Central memory CD8-positive, alpha-beta T cell (primary cell): ENCODE data around the gene CFAP45.
A peak's percentile ranks its signal among the peaks of the same experiment; 100 is the strongest.

Source experiments
- ATAC-seq: fragments of 150-1000 bp; cut with Tn5 transposase; replicated peaks from 2 replicates; pipeline ENCODE4 v1.10.0; 2022; ENCODE audit warnings: mild to moderate bottlenecking, moderate FRiP score, moderate number of reproducible peaks; ENCODE audit not compliant: poor library complexity, severe bottlenecking; ENCODE audit errors: extremely low read depth
- DNase-seq, 2 donors: peaks; one replicate each; pipeline ENCODE4 v3.0.0; 2021; ENCODE audit warnings: low spot score in 2 of 2
- H3K27ac Mint-ChIP-seq: one replicate; pipeline ENCODE4 v1.8.0; 2022; ENCODE audit warnings: low read depth, mild to moderate bottlenecking, moderate library complexity, mixed read lengths
- H3K27me3 Mint-ChIP-seq: one replicate; pipeline ENCODE4 v1.8.0; 2022; ENCODE audit warnings: mixed read lengths
- H3K36me3 Mint-ChIP-seq: one replicate; pipeline ENCODE4 v1.8.0; 2022; ENCODE audit warnings: mild to moderate bottlenecking, moderate library complexity, mixed read lengths; ENCODE audit not compliant: insufficient read depth
- H3K4me1 Mint-ChIP-seq: one replicate; pipeline ENCODE4 v1.8.0; 2022; ENCODE audit warnings: mixed read lengths
- H3K4me3 Mint-ChIP-seq: one replicate; pipeline ENCODE4 v1.8.0; 2022; ENCODE audit warnings: mild to moderate bottlenecking, moderate library complexity, mixed read lengths
- H3K9me3 Mint-ChIP-seq: one replicate; pipeline ENCODE4 v1.8.0; 2022; ENCODE audit warnings: mixed read lengths

CFAP45 gene

DNA sequence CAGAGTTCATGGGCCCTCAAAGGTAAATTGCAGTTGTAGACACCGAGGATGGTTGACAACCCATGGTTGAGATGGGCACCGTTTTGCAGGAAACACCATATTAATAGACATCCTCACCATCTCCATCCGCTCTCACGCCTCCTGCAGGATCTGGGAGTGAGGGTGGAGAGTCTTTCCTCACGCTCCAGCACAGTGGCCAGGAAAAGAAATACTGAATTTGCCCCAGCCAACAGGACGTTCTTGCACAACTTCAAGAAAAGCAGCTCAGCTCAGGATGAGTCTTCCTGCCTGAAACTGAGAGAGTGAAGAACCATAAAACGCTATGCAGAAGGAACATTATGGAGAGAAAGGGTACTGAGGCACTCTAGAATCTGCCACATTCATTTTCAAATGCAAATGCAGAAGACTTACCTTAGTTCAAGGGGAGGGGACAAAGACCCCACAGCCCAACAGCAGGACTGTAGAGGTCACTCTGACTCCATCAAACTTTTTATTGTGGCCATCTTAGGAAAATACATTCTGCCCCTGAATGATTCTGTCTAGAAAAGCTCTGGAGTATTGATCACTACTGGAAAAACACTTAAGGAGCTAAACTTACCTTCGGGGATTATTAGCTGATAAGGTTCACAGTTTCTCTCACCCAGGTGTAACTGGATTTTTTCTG is 64.0 kb downstream of the CFAP45 start:
- Mint-ChIP-seq H3K4me3 (no peak overlapping the region), H3K36me3 (peaks cover 5% of the 10 kb centered on the region), H3K9me3 (no peaks in the 10 kb centered on the region), H3K27ac (no peak overlapping the region), H3K4me1 (peaks cover 21% of the 10 kb centered on the region), H3K27me3 (no peaks in the 10 kb centered on the region)
- DNase-seq (no peak), ATAC-seq (no peak)

DNA sequence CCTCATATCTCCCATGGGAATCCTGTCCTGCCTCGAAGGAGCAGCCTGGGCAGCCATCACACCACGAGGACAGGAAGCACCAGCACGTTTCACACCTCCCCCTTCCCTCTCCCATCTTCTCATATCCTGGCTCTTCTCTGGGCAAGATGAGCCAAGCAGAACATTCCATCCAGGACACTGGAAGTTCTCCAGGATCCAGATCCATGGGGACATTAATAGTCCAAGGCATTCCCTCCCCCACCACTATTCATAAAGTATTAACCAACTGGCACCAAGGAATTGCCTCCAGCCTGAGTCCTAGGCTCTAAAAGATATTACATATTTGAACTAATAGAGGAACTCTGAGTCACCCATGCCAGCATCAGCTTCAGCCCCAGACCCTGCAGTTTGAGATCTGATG is 64.6 kb downstream of the CFAP45 start:
- Mint-ChIP-seq H3K27me3 (no peaks in the 10 kb centered on the region), H3K4me3 (no peak overlapping the region), H3K9me3 (no peaks in the 10 kb centered on the region), H3K27ac (no peak overlapping the region), H3K4me1 (peaks cover 25% of the 10 kb centered on the region), H3K36me3 (peaks cover 5% of the 10 kb centered on the region)
- DNase-seq, result no peak
- no peak for ATAC-seq

DNA sequence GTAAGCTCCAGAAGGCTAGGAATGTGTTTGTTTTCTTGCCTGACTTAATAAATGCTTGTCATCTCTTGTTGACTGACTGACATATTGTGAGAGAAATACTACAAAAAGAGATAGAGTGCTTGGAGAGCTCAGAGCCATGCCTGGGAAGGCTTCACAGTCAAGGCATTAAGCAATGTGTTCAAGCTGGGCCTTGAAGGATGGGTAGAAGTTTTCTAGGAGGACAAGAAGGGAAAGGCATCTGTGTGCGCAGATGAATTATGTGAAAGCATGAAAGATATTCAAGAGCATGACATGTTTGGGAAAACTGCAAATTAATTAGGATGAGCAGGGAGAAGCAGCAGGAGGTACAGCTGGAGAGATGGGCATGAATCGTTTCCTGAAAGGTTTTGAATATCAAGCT is 67.7 kb downstream of the CFAP45 start:
- Mint-ChIP-seq H3K9me3 (peaks cover 7% of the 10 kb centered on the region), H3K27me3 (no peaks in the 10 kb centered on the region), H3K4me3 (no peak overlapping the region), H3K27ac (no peak overlapping the region), H3K4me1 (peaks cover 55% of the 10 kb centered on the region), H3K36me3 (peaks cover 9% of the 10 kb centered on the region)
- DNase-seq (no peak), ATAC-seq (no peak)

DNA sequence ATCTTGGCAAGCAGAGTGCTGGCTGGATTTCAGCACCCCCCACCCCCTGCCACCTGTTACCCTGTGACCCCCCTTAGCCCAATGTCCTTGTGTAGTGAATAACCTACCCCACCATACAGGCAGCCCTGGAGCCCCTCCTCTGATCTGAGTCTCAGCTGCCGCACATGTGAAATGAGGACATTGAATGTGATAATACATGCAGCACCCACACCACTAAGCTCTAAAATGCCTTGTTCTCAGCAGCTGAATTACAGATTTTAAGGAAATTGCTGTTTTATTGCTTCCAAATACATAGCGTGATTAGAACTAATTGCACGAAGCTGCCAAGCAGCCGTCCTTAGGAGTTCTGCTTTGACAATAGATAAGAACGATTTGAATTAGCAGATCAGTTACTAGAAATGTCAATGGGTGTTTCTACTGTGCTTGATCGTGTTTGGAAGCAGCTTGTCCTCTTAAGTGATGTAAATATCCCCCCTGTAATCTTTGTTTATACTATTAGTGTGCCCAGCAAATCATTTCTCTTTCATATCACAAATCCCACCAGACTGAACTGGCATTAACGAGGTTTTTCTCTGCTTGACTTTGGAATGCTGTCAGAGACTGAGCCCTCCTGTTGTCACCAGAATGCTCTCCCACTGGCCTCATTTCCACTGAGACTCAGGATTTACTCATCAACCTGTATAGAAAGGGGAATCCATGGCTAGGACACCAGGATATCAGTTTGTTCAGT is 68.4 kb downstream of the CFAP45 start:
- H3K27me3 Mint-ChIP-seq, result no peaks in the 10 kb centered on the region

DNA sequence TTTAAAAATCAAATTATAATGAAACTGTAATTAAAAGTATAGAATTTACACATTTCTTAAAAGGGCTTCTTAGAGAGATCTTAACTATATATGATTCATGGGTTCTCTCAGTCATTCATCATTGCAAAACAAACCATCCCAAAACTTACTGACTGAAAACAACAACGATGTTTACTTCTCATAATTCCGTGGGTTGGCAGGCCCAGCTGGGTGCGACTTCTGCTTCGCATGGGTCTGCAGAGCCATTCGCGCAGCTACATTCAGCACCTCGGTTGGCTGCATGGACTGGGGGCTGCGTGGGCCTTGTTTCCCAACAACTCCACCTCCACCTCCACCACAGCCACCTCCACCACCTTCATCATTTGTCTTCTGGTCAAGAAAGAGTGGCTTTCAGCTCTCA is 69.2 kb downstream of the CFAP45 start:
- Mint-ChIP-seq H3K9me3 (peaks cover 7% of the 10 kb centered on the region), H3K4me3 (no peak overlapping the region), H3K4me1 (peaks cover 71% of the 10 kb centered on the region), H3K27ac (no peak overlapping the region), H3K27me3 (no peaks in the 10 kb centered on the region), H3K36me3 (peaks cover 18% of the 10 kb centered on the region)
- ATAC-seq (no peak), DNase-seq (no peak)

More for the DNA sequence above, 68.4 kb downstream of the CFAP45 start:
- Mint-ChIP-seq H3K9me3 (peaks cover 7% of the 10 kb centered on the region), H3K27ac (no peak overlapping the region), H3K4me1 (peaks cover 63% of the 10 kb centered on the region), H3K36me3 (peaks cover 11% of the 10 kb centered on the region), H3K4me3 (no peak overlapping the region)
- DNase-seq (no peak), ATAC-seq (no peak)

DNA sequence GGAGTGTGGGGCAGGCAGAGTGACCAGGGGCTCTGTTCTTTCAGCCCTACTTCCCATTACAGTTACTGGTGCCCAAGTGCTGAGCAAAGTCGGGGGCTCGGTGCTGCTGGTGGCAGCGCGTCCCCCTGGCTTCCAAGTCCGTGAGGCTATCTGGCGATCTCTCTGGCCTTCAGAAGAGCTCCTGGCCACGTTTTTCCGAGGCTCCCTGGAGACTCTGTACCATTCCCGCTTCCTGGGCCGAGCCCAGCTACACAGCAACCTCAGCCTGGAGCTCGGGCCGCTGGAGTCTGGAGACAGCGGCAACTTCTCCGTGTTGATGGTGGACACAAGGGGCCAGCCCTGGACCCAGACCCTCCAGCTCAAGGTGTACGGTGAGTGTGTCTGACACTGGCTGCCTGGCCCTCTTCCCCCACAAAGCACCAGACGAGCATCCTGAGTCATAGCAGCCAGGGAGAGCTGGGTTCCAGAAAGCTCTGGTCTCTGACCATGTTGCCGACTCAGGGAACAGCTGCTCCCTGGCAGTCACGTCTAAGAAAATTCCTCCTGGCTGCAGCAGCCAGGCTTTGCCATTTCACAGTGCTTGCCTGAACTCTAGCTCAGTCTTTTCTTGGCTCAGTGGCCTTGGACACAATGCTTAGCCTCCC is 70.0 kb downstream of the CFAP45 start:
- H3K4me1 Mint-ChIP-seq, result peaks cover 74% of the 10 kb centered on the region
- H3K36me3 Mint-ChIP-seq, result peaks cover 16% of the 10 kb centered on the region
- no peaks in the 10 kb centered on the region for H3K27me3 Mint-ChIP-seq
- H3K9me3 Mint-ChIP-seq, result peaks cover 7% of the 10 kb centered on the region
- H3K4me3 Mint-ChIP-seq, result peak overlapping the region; percentile 18
- no peak overlapping the region for H3K27ac Mint-ChIP-seq
- ATAC-seq (no peak), DNase-seq (no peak)

DNA sequence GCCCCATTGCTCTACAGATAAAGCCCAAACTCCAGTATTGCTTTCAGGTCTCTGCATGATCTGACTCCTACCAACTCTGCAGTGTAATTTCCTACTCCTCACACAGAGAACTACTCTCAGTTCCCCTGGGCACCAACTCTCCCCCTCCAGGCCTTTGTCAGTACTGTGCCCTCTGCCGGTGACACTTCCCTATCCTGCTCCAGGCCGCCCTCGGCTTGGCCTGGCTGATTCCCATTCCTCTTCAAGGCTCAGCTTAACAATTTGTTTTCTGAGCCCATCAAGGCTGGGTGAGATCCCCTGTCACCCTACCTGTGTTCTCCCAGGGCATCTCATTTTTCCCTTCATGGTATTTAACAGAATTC is 70.7 kb downstream of the CFAP45 start:
- Mint-ChIP-seq H3K9me3 (peaks cover 7% of the 10 kb centered on the region), H3K36me3 (peaks cover 19% of the 10 kb centered on the region), H3K4me3 (peak overlapping the region; percentile 75), H3K27ac (no peak overlapping the region), H3K4me1 (peaks cover 80% of the 10 kb centered on the region), H3K27me3 (no peaks in the 10 kb centered on the region)
- ATAC-seq, result no peak
- DNase-seq, result no peak

DNA sequence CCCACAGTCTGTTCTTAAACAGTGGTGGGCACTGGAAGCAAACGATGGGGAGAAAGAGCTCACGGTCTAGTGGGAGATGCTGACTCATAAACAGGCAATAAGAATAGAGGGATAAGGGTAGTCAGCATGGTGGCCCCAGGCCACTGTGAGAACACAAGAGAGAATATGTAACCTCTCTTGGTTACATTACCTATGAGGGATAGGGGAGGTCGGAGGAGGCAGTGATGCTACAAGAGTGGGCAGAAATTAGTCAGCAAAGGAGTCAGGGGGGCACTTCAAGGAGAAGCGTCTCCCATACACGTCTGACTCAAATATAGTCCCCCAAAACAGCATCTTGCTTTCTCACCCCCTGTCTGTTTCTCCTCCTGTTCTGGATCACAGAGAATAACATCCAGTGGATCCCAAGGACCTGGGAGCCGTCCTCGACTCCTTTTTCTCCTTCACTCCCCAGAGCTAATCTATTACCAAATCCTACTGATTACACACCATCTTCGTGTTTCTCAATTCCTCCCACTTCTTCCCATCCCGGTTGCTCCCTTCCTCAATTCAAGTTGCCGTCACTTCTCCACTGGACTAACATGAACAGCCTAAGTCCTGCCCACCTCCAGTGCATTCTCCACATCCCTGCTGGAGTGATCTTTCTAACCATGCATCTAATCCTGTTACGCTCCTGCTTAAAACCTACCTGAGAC is 71.2 kb downstream of the CFAP45 start:
- Mint-ChIP-seq H3K36me3 (peaks cover 19% of the 10 kb centered on the region), H3K4me3 (peak overlapping the region; percentile 75), H3K27me3 (no peaks in the 10 kb centered on the region), H3K27ac (no peak overlapping the region), H3K4me1 (peaks cover 85% of the 10 kb centered on the region), H3K9me3 (peaks cover 7% of the 10 kb centered on the region)
- ATAC-seq (no peak), DNase-seq (no peak)

DNA sequence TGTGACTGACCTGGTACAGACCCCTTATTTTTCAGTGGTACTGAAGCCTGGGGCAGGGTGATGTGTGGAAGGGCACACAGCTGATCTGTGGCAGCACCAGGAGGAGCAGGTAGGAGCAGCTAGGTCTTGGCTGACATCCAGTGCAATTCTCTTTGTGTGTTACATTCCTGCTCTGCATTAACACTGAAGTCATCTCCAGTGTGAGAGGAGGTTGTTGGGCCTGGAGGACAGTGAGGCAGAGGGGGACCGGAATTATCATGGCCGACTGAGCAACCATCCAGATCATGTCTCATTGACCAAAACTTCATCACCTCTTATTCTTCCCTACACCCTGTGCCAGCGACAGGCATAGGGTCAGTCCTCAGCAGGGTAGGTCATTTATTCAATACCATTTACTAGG is 71.8 kb downstream of the CFAP45 start:
- Mint-ChIP-seq H3K27ac (no peak overlapping the region), H3K4me3 (peak overlapping the region; percentile 75)

DNA sequence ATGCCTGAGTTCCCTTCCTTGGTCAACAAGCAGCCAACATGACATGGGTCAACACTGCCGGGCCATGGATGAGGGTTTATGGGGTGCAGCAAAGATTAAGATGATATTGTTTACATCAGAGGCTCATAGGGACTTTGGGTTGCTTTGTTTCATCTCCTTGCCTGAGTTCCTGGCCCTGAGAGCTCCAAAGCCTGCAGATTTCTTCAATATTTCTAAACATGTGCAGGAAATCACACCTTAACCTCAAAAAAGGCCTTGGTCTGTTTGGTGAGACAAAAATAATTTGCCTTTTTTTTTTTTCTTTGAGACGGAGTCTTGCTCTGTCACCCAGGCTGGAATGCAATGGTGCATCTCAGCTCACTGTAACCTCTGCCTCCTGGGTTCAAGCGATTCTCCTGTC is 72.4 kb downstream of the CFAP45 start:
- Mint-ChIP-seq H3K9me3 (peaks cover 7% of the 10 kb centered on the region), H3K4me1 (peaks cover 96% of the 10 kb centered on the region), H3K4me3 (peak overlapping the region; percentile 75), H3K27ac (peak overlapping the region; percentile 75), H3K27me3 (no peaks in the 10 kb centered on the region), H3K36me3 (peaks cover 19% of the 10 kb centered on the region)
- DNase-seq (peak in 1 of 2 donors; percentile 31), ATAC-seq (peak; percentile 51)

More for the DNA sequence above, 71.8 kb downstream of the CFAP45 start:
- no peak for ATAC-seq
- Mint-ChIP-seq H3K9me3 (peaks cover 7% of the 10 kb centered on the region), H3K27me3 (no peaks in the 10 kb centered on the region), H3K4me1 (peaks cover 90% of the 10 kb centered on the region), H3K36me3 (peaks cover 19% of the 10 kb centered on the region)
- no peak for DNase-seq

DNA sequence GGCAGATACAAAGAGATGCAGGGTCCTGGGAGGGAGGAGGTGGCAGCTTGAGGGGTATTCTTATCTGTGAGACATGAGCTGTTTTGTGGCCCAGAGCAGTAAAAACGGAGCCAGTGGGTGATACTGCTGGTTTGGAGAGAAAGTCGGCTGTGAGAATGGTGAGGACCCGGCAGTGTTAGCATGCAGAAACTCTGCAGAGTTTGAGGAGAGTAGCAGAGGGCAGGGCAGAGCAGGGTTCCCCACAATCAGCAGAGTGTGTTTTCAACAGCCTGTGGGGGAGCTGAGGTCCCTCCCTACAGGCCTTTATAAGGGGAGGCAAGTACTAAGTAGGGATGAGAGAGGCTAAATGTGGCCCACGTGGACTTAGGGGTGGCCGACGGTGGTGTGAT is 72.9 kb downstream of the CFAP45 start:
- peak overlapping the region; percentile 75 for H3K4me3 Mint-ChIP-seq

DNA sequence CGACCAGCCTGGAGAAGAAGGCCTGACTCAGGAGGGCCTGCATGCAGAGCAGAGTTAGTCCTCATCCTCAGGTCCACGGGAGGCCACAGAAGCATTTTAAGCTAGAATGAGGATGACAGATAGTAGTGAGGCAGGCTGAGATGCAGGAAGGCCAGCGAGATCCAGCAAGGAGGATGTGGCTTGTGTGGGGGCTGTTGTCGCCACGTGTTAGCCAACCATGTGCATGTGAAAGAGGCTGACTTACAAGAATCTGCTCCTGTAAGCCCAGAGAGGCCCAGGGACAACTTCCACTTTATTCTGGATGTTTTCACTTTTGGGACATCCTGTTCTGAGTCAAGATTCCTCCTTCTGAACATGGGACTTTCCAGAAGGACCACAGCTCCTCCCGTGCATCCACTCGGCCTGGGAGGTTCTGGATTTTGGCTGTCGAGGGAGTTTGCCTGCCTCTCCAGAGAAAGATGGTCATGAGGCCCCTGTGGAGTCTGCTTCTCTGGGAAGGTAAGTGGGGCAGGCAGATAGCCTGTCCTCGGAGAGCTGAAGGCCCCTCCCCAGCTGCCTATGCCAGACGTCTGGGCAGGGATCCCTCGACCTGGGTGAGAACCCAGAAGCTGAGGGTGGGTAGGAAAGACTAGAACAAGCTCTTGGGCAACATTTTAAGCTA is 73.4 kb downstream of the CFAP45 start, which contains the start of gene SLAMF8:
Gene SLAMF8 (plus strand): TSS at position 433 of the 661 bp plus-strand sequence. CDS start 26 bp downstream, at position 459.
- Mint-ChIP-seq H3K4me1 (peaks cover 96% of the 10 kb centered on the region), H3K4me3 (peak within 1 kb of the TSS; percentile 75), H3K36me3 (peaks cover 19% of the 10 kb centered on the region), H3K27me3 (no peaks in the 10 kb centered on the region), H3K27ac (peak within 1 kb of the TSS; percentile 75), H3K9me3 (peaks cover 7% of the 10 kb centered on the region)
- peak; percentile 42 to 73 for DNase-seq
- ATAC-seq, result peak; percentile 89

More for the DNA sequence above, 72.9 kb downstream of the CFAP45 start:
- Mint-ChIP-seq H3K36me3 (peaks cover 19% of the 10 kb centered on the region), H3K27ac (peak overlapping the region; percentile 75), H3K27me3 (no peaks in the 10 kb centered on the region), H3K9me3 (peaks cover 7% of the 10 kb centered on the region), H3K4me1 (peaks cover 96% of the 10 kb centered on the region)
- peak; percentile 64 for ATAC-seq
- DNase-seq, result peak in 1 of 2 donors; percentile 22
